ENCODE data around the gene FSTL4.

The FSTL4 gene

GRCh38 chr5:133361922-133362321 lies 250.4 kb downstream of the FSTL4 start:
- Histone ChIP-seq H3K4me1 (ENCODE audit: low read length) (no peaks in the 10 kb centered on the region), H3K36me3 (replicated peaks; ENCODE audit: insufficient read depth, low read length) (no peaks in the 10 kb centered on the region), H3F3A (ENCODE audit: insufficient read depth, low read length) (no peaks in the 10 kb centered on the region), H2AFZ (ENCODE audit: low read length) (no peak overlapping the region), H3K9me3 (replicated peaks; ENCODE audit: insufficient read depth, low read length) (no peaks in the 10 kb centered on the region), H3K9me2 (replicated peaks; ENCODE audit: insufficient read depth, low read length) (no peaks in the 10 kb centered on the region), H3K4me3 (ENCODE audit: low read length) (no peak overlapping the region), H3K9ac (ENCODE audit: low read length) (no peak overlapping the region), H3K79me2 (ENCODE audit: low read length) (no peaks in the 10 kb centered on the region), H3K27me3 (replicated peaks; ENCODE audit: insufficient read depth, low read length) (no peaks in the 10 kb centered on the region), H3K4me2 (ENCODE audit: low read depth, low read length) (no peak overlapping the region), H3K27ac (ENCODE audit: low read length) (no peak overlapping the region), H4K20me1 (ENCODE audit: insufficient read depth, low read length) (no peaks in the 10 kb centered on the region)
- no peak for TF ChIP-seq EZH2 (optimal IDR thresholded peaks at IDR 0.05; ENCODE audit: low read depth, low read length)
- no peak for TF ChIP-seq CTCF (IDR thresholded peaks at IDR 0.05; ENCODE audit: low read length)
- no peak for TF ChIP-seq EZH2phosphoT487 (IDR thresholded peaks at IDR 0.05; ENCODE audit: low read length)
- no peak for DNase-seq

GRCh38 chr5:133360693-133361472 lies 251.5 kb downstream of the FSTL4 start:
- Histone ChIP-seq H3K9me3 (replicated peaks; ENCODE audit: insufficient read depth, low read length) (no peaks in the 10 kb centered on the region), H3K79me2 (ENCODE audit: low read length) (no peaks in the 10 kb centered on the region), H3K9ac (ENCODE audit: low read length) (no peak overlapping the region), H3F3A (ENCODE audit: insufficient read depth, low read length) (no peaks in the 10 kb centered on the region), H3K36me3 (replicated peaks; ENCODE audit: insufficient read depth, low read length) (no peaks in the 10 kb centered on the region), H3K4me3 (ENCODE audit: low read length) (no peak overlapping the region), H3K9me2 (replicated peaks; ENCODE audit: insufficient read depth, low read length) (no peaks in the 10 kb centered on the region), H3K27ac (ENCODE audit: low read length) (no peak overlapping the region), H4K20me1 (ENCODE audit: insufficient read depth, low read length) (no peaks in the 10 kb centered on the region), H3K4me1 (ENCODE audit: low read length) (no peaks in the 10 kb centered on the region), H2AFZ (ENCODE audit: low read length) (no peak overlapping the region), H3K4me2 (ENCODE audit: low read depth, low read length) (no peak overlapping the region), H3K27me3 (replicated peaks; ENCODE audit: insufficient read depth, low read length) (no peaks in the 10 kb centered on the region)
- DNase-seq = no peak
- TF ChIP-seq CTCF (IDR thresholded peaks at IDR 0.05; ENCODE audit: low read length) (no peak), EZH2phosphoT487 (IDR thresholded peaks at IDR 0.05; ENCODE audit: low read length) (no peak), EZH2 (optimal IDR thresholded peaks at IDR 0.05; ENCODE audit: low read depth, low read length) (no peak)

- Histone ChIP-seq H3K4me2 (ENCODE audit: low read depth, low read length) (no peak overlapping the region), H4K20me1 (ENCODE audit: insufficient read depth, low read length) (no peaks in the 10 kb centered on the region), H3F3A (ENCODE audit: insufficient read depth, low read length) (no peaks in the 10 kb centered on the region), H3K9me3 (replicated peaks; ENCODE audit: insufficient read depth, low read length) (no peaks in the 10 kb centered on the region), H3K27ac (ENCODE audit: low read length) (no peak overlapping the region), H3K4me3 (ENCODE audit: low read length) (no peak overlapping the region), H3K4me1 (ENCODE audit: low read length) (no peaks in the 10 kb centered on the region), H3K9ac (ENCODE audit: low read length) (no peak overlapping the region), H2AFZ (ENCODE audit: low read length) (no peak overlapping the region), H3K9me2 (replicated peaks; ENCODE audit: insufficient read depth, low read length) (no peaks in the 10 kb centered on the region), H3K27me3 (replicated peaks; ENCODE audit: insufficient read depth, low read length) (no peaks in the 10 kb centered on the region), H3K79me2 (ENCODE audit: low read length) (no peaks in the 10 kb centered on the region), H3K36me3 (replicated peaks; ENCODE audit: insufficient read depth, low read length) (no peaks in the 10 kb centered on the region)
- no peak for DNase-seq
- TF ChIP-seq EZH2phosphoT487 (IDR thresholded peaks at IDR 0.05; ENCODE audit: low read length) = no peak
- no peak for TF ChIP-seq EZH2 (optimal IDR thresholded peaks at IDR 0.05; ENCODE audit: low read depth, low read length)
- no peak for TF ChIP-seq CTCF (IDR thresholded peaks at IDR 0.05; ENCODE audit: low read length)
These were observed 252.5 kb downstream of the FSTL4 start for GRCh38 chr5:133359861-133360260.
